WTC11 (cell line): ENCODE measurements around the gene CPT1C. TPM values are rescaled to one million over a fixed set of nuclear protein-coding genes. Genes with fewer than 3 reads are reported as not detected.

Experiments used
- ATAC-seq: fragments of 200-7000 bp; cut with Tn5 transposase; 2 replicates; pipeline ENCODE4 v1.10.0; 2021; ENCODE audit warnings: mild to moderate bottlenecking, moderate library complexity
- CTCF ChIA-PET: fragments of 300-600 bp; sonication (Branson Sonifier 250); formaldehyde crosslinking; loops from one replicate; lab custom pipeline; 2021; ENCODE audit warnings: antibody characterized with exemption; lab: Charles Lee
- POLR2A ChIA-PET: fragments of 350-600 bp; sonication (Branson Sonifier 250); formaldehyde crosslinking; loops from one replicate; lab custom pipeline; 2021; ENCODE audit warnings: antibody characterized with exemption; lab: Charles Lee
- DNase-seq: peaks from one replicate; pipeline ENCODE4 v3.0.0; 2021; ENCODE audit warnings: low spot score
- H3K27ac Mint-ChIP-seq: 2 replicates; pipeline ENCODE4 v1.8.0; 2021; ENCODE audit warnings: mixed read lengths
- H3K27me3 Mint-ChIP-seq: 2 replicates; pipeline ENCODE4 v1.8.0; 2021; ENCODE audit warnings: low read depth, mild to moderate bottlenecking, moderate library complexity, mixed read lengths
- H3K36me3 Mint-ChIP-seq: 2 replicates; pipeline ENCODE4 v1.8.0; 2021; ENCODE audit warnings: mixed read lengths
- H3K4me1 Mint-ChIP-seq: 2 replicates; pipeline ENCODE4 v1.8.0; 2022; ENCODE audit warnings: mixed read lengths
- H3K4me3 Mint-ChIP-seq: 2 replicates; pipeline ENCODE4 v1.8.0; 2021; ENCODE audit warnings: mild to moderate bottlenecking, moderate library complexity, mixed read lengths
- H3K9me3 Mint-ChIP-seq: 2 replicates; pipeline ENCODE4 v1.8.0; 2021; ENCODE audit warnings: mixed read lengths
- ATF1 ChIP-seq: sonication (generic); formaldehyde crosslinking; IDR thresholded peaks from 2 replicates; pipeline ENCODE4 v1.8.1; 2023; ENCODE audit warnings: mild to moderate bottlenecking, moderate library complexity, missing genetic modification reagents
- ETV6 ChIP-seq: sonication (generic); formaldehyde crosslinking; IDR thresholded peaks from 2 replicates; pipeline ENCODE4 v1.8.1; 2022; ENCODE audit warnings: mild to moderate bottlenecking, missing genetic modification reagents
- FOXJ3 ChIP-seq: sonication (generic); formaldehyde crosslinking; IDR thresholded peaks from 2 replicates; pipeline ENCODE4 v1.9.0; 2021; ENCODE audit warnings: missing genetic modification reagents, mild to moderate bottlenecking, borderline replicate concordance
- NFE2L1 ChIP-seq: sonication (generic); formaldehyde crosslinking; IDR thresholded peaks from 2 replicates; pipeline ENCODE4 v1.8.1; 2023; ENCODE audit warnings: missing genetic modification reagents
- NR2C2 ChIP-seq: sonication (generic); formaldehyde crosslinking; IDR thresholded peaks from 2 replicates; pipeline ENCODE4 v1.8.0; 2022; ENCODE audit warnings: mild to moderate bottlenecking, missing genetic modification reagents
- OVOL2 ChIP-seq: fragments of 250-450 bp; sonication (Bioruptor Pico); IDR thresholded peaks from 2 replicates; pipeline ENCODE4 v1.9.0; 2021; ENCODE audit warnings: mild to moderate bottlenecking, borderline replicate concordance
- TEAD4 ChIP-seq: sonication (generic); formaldehyde crosslinking; IDR thresholded peaks from 2 replicates; pipeline ENCODE4 v1.8.0; 2022; ENCODE audit warnings: mild to moderate bottlenecking, missing genetic modification reagents
- ZNF232 ChIP-seq: sonication (generic); formaldehyde crosslinking; IDR thresholded peaks from 2 replicates; pipeline ENCODE4 v1.8.0; 2022; ENCODE audit warnings: mild to moderate bottlenecking, missing genetic modification reagents
- ZNF263 ChIP-seq: sonication (generic); formaldehyde crosslinking; IDR thresholded peaks from 2 replicates; pipeline ENCODE4 v1.8.1; 2022; ENCODE audit warnings: low read depth, mild to moderate bottlenecking, moderate library complexity, missing genetic modification reagents
- ZNF317 ChIP-seq: sonication (generic); formaldehyde crosslinking; IDR thresholded peaks from 2 replicates; pipeline ENCODE4 v1.8.1; 2023; ENCODE audit warnings: low read depth, mild to moderate bottlenecking, moderate library complexity, missing genetic modification reagents, borderline replicate concordance
- ZNF423 ChIP-seq: fragments of 250-450 bp; sonication (Bioruptor Pico); IDR thresholded peaks from 2 replicates; pipeline ENCODE4 v2.1.2; 2022; ENCODE audit warnings: mild to moderate bottlenecking, moderate library complexity
- total RNA-seq: library from RNA; stranded (reverse); gene quantifications from 3 replicates; pipeline ENCODE4 v1.2.3, GENCODE V29; 2021
- TF ChIP-seq, protein P1 (sequence below): sonication (generic); formaldehyde crosslinking; IDR thresholded peaks from 2 replicates; pipeline ENCODE4 v1.8.1; 2022; ENCODE audit warnings: mild to moderate bottlenecking, missing genetic modification reagents, moderate library complexity, borderline replicate concordance
- TF ChIP-seq, protein P2 (sequence below): sonication (generic); formaldehyde crosslinking; IDR thresholded peaks from 2 replicates; pipeline ENCODE4 v1.8.0; 2022; ENCODE audit warnings: mild to moderate bottlenecking, missing genetic modification reagents
- TF ChIP-seq, protein P3 (sequence below): sonication (generic); formaldehyde crosslinking; IDR thresholded peaks from 2 replicates; pipeline ENCODE4 v1.8.0; 2023; ENCODE audit warnings: missing genetic modification reagents, mild to moderate bottlenecking, borderline replicate concordance
- TF ChIP-seq, protein P4 (sequence below): sonication (generic); formaldehyde crosslinking; IDR thresholded peaks from 2 replicates; pipeline ENCODE4 v1.8.1; 2022; ENCODE audit warnings: missing genetic modification reagents, borderline replicate concordance

Gene CPT1C
- total RNA-seq, 1 experiment from 2014 or later: 74.6 TPM

DNA sequence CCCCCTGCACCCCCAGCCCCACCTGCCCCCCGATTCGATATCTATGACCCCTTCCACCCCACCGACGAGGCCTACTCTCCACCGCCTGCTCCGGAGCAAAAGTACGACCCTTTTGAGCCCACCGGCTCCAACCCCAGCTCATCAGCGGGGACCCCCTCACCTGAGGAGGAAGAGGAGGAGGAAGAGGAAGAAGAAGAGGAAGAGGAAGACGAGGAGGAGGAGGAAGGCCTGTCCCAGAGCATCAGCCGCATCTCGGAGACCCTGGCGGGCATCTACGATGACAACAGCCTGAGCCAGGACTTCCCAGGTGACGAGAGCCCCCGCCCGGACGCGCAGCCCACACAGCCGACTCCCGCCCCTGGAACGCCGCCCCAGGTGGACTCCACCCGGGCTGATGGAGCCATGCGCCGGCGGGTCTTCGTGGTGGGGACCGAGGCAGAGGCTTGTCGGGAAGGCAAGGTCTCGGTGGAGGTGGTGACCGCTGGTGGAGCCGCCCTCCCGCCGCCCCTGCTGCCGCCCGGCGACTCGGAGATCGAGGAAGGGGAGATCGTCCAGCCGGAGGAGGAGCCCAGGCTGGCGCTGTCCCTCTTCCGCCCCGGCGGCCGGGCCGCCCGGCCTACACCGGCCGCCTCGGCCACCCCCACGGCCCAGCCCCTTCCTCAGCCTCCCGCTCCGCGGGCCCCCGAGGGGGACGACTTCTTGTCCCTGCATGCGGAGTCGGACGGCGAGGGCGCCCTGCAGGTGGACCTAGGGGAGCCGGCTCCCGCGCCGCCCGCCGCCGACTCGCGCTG, 39.7 kb upstream of the CPT1C start:
- Mint-ChIP-seq H3K4me1 (no peaks in the 10 kb centered on the region), H3K4me3 (no peak overlapping the region), H3K27me3 (no peaks in the 10 kb centered on the region), H3K27ac (no peak overlapping the region), H3K9me3 (no peaks in the 10 kb centered on the region), H3K36me3 (peaks cover 49% of the 10 kb centered on the region)
- ATAC-seq (no peak), DNase-seq (no peak)
- ChIA-PET POLR2A (no interaction called here), CTCF (no interaction called here)
- TF ChIP-seq ETV6 (CRISPR knock-in tag): no peak
- TF ChIP-seq OVOL2 (CRISPR knock-in tag): no peak
- no peak for TF ChIP-seq NR2C2
- TF ChIP-seq, protein P1, sequence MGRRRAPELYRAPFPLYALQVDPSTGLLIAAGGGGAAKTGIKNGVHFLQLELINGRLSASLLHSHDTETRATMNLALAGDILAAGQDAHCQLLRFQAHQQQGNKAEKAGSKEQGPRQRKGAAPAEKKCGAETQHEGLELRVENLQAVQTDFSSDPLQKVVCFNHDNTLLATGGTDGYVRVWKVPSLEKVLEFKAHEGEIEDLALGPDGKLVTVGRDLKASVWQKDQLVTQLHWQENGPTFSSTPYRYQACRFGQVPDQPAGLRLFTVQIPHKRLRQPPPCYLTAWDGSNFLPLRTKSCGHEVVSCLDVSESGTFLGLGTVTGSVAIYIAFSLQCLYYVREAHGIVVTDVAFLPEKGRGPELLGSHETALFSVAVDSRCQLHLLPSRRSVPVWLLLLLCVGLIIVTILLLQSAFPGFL (CRISPR knock-in tag): no peak

DNA sequence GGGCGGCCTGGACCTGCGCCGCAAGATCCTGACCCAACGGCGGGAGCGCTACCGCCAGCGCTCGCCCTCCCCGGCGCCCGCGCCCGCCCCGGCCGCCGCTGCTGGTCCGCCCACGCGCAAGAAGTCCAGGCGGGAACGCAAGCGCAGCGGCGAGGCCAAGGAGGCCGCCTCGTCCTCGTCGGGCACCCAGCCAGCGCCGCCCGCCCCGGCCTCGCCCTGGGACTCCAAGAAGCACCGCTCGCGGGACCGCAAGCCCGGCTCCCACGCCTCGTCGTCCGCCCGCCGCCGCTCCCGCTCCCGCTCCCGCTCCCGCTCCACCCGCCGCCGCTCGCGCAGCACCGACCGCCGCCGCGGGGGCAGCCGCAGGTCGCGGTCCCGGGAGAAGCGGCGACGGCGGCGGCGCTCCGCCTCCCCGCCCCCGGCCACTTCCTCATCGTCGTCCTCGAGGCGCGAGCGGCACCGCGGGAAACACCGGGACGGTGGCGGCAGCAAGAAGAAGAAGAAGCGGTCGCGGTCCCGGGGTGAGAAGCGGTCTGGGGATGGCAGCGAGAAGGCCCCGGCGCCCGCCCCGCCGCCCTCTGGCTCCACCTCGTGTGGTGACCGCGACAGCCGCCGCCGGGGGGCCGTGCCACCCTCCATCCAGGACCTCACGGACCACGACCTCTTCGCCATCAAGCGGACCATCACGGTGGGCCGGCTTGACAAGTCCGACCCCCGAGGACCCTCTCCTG, 38.9 kb upstream of the CPT1C start:
- CTCF ChIA-PET: no interaction called here
- no peak for DNase-seq
- no peaks in the 10 kb centered on the region for H3K9me3 Mint-ChIP-seq
- no peak overlapping the region for H3K4me3 Mint-ChIP-seq
- H3K36me3 Mint-ChIP-seq: peaks cover 48% of the 10 kb centered on the region
- POLR2A ChIA-PET: no interaction called here
- no peak overlapping the region for H3K27ac Mint-ChIP-seq
- peaks cover 7% of the 10 kb centered on the region for H3K4me1 Mint-ChIP-seq
- ATAC-seq: no peak
- TF ChIP-seq, protein P2, sequence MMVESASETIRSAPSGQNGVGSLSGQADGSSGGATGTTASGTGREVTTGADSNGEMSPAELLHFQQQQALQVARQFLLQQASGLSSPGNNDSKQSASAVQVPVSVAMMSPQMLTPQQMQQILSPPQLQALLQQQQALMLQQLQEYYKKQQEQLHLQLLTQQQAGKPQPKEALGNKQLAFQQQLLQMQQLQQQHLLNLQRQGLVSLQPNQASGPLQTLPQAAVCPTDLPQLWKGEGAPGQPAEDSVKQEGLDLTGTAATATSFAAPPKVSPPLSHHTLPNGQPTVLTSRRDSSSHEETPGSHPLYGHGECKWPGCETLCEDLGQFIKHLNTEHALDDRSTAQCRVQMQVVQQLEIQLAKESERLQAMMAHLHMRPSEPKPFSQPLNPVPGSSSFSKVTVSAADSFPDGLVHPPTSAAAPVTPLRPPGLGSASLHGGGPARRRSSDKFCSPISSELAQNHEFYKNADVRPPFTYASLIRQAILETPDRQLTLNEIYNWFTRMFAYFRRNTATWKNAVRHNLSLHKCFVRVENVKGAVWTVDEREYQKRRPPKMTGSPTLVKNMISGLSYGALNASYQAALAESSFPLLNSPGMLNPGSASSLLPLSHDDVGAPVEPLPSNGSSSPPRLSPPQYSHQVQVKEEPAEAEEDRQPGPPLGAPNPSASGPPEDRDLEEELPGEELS: no peak
- TF ChIP-seq ZNF423 (CRISPR knock-in tag) (no peak), NFE2L1 (CRISPR knock-in tag) (no peak), ZNF232 (CRISPR knock-in tag) (no peak), ZNF263 (CRISPR knock-in tag) (no peak), ZNF317 (no peak), FOXJ3 (no peak), TEAD4 (no peak), OVOL2 (CRISPR knock-in tag) (no peak), ATF1 (CRISPR knock-in tag) (no peak)
- TF ChIP-seq, protein P3, sequence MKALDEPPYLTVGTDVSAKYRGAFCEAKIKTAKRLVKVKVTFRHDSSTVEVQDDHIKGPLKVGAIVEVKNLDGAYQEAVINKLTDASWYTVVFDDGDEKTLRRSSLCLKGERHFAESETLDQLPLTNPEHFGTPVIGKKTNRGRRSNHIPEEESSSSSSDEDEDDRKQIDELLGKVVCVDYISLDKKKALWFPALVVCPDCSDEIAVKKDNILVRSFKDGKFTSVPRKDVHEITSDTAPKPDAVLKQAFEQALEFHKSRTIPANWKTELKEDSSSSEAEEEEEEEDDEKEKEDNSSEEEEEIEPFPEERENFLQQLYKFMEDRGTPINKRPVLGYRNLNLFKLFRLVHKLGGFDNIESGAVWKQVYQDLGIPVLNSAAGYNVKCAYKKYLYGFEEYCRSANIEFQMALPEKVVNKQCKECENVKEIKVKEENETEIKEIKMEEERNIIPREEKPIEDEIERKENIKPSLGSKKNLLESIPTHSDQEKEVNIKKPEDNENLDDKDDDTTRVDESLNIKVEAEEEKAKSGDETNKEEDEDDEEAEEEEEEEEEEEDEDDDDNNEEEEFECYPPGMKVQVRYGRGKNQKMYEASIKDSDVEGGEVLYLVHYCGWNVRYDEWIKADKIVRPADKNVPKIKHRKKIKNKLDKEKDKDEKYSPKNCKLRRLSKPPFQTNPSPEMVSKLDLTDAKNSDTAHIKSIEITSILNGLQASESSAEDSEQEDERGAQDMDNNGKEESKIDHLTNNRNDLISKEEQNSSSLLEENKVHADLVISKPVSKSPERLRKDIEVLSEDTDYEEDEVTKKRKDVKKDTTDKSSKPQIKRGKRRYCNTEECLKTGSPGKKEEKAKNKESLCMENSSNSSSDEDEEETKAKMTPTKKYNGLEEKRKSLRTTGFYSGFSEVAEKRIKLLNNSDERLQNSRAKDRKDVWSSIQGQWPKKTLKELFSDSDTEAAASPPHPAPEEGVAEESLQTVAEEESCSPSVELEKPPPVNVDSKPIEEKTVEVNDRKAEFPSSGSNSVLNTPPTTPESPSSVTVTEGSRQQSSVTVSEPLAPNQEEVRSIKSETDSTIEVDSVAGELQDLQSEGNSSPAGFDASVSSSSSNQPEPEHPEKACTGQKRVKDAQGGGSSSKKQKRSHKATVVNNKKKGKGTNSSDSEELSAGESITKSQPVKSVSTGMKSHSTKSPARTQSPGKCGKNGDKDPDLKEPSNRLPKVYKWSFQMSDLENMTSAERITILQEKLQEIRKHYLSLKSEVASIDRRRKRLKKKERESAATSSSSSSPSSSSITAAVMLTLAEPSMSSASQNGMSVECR (CRISPR knock-in tag): no peak
- TF ChIP-seq, protein P1 (CRISPR knock-in tag): no peak
- TF ChIP-seq, protein P4, sequence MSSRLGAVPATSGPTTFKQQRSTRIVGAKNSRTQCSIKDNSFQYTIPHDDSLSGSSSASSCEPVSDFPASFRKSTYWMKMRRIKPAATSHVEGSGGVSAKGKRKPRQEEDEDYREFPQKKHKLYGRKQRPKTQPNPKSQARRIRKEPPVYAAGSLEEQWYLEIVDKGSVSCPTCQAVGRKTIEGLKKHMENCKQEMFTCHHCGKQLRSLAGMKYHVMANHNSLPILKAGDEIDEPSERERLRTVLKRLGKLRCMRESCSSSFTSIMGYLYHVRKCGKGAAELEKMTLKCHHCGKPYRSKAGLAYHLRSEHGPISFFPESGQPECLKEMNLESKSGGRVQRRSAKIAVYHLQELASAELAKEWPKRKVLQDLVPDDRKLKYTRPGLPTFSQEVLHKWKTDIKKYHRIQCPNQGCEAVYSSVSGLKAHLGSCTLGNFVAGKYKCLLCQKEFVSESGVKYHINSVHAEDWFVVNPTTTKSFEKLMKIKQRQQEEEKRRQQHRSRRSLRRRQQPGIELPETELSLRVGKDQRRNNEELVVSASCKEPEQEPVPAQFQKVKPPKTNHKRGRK (CRISPR knock-in tag): no peak
- H3K27me3 Mint-ChIP-seq: no peaks in the 10 kb centered on the region
